ENCODE measurements around the gene SCNN1G. TPM values are rescaled to one million over a fixed set of nuclear protein-coding genes. Genes with fewer than 3 reads are reported as not detected.

Gene SCNN1G
- total and polyA plus RNA-seq, 9 donors, result 0.07 to 0.17 (median 0.07) TPM; not detected in 6

- Histone ChIP-seq H3K27me3 (ENCODE audit: control insufficient read depth, insufficient read depth, low read length) (peaks cover 2% of the 10 kb centered on the region), H3K4me3 (ENCODE audit: low read length) (no peak overlapping the region), H3K36me3 (ENCODE audit: control insufficient read depth, insufficient read depth, low read length) (no peaks in the 10 kb centered on the region), H3K27ac (ENCODE audit: low read length) (no peak overlapping the region), H3K9me3 (replicated peaks; ENCODE audit: control insufficient read depth, low read depth, low read length) (no peaks in the 10 kb centered on the region), H3K4me1 (ENCODE audit: control insufficient read depth, insufficient read depth, low read length) (no peaks in the 10 kb centered on the region)
- DNase-seq, result peak; percentile 16
- WGBS (ENCODE audit: insufficient coverage), result 40% methylated on average over 1 of the region's 3 CpGs
These were observed 12.9 kb downstream of the SCNN1G start for GRCh38 chr16:23195366-23195978.

- H3K36me3 ChIP-seq (ENCODE audit: control insufficient read depth, insufficient read depth, low read length), result no peaks in the 10 kb centered on the region
- H3K27ac ChIP-seq (ENCODE audit: low read length), result no peak overlapping the region
- H3K9me3 ChIP-seq (replicated peaks; ENCODE audit: control insufficient read depth, low read depth, low read length), result no peaks in the 10 kb centered on the region
- no peak for DNase-seq
- 7% methylated on average over 2 of the region's 5 CpGs for WGBS (ENCODE audit: insufficient coverage)
- H3K27me3 ChIP-seq (ENCODE audit: control insufficient read depth, insufficient read depth, low read length), result peaks cover 4% of the 10 kb centered on the region
- H3K4me1 ChIP-seq (ENCODE audit: control insufficient read depth, insufficient read depth, low read length), result no peaks in the 10 kb centered on the region
- no peak overlapping the region for H3K4me3 ChIP-seq (ENCODE audit: low read length)
These were observed 14.0 kb downstream of the SCNN1G start for GRCh38 chr16:23196539-23196938.

- DNase-seq, result no peak
- WGBS (ENCODE audit: insufficient coverage), result 86% methylated on average over 1 of the region's 1 CpG
- H3K27ac ChIP-seq (ENCODE audit: low read length), result no peak overlapping the region
- no peaks in the 10 kb centered on the region for H3K9me3 ChIP-seq (replicated peaks; ENCODE audit: control insufficient read depth, low read depth, low read length)
- H3K27me3 ChIP-seq (ENCODE audit: control insufficient read depth, insufficient read depth, low read length), result peaks cover 6% of the 10 kb centered on the region
- no peaks in the 10 kb centered on the region for H3K4me1 ChIP-seq (ENCODE audit: control insufficient read depth, insufficient read depth, low read length)
- no peak overlapping the region for H3K4me3 ChIP-seq (ENCODE audit: low read length)
- H3K36me3 ChIP-seq (ENCODE audit: control insufficient read depth, insufficient read depth, low read length), result no peaks in the 10 kb centered on the region
These were observed 19.6 kb downstream of the SCNN1G start for GRCh38 chr16:23202166-23202565.

GRCh38 chr16:23206986-23207385 is 24.4 kb downstream of the SCNN1G start:
- H3K4me1 ChIP-seq (ENCODE audit: control insufficient read depth, insufficient read depth, low read length), result no peaks in the 10 kb centered on the region
- no peak overlapping the region for H3K27ac ChIP-seq (ENCODE audit: low read length)
- WGBS (ENCODE audit: insufficient coverage), result 54% methylated on average over 5 of the region's 7 CpGs
- H3K36me3 ChIP-seq (ENCODE audit: control insufficient read depth, insufficient read depth, low read length), result no peaks in the 10 kb centered on the region
- peaks cover 5% of the 10 kb centered on the region for H3K27me3 ChIP-seq (ENCODE audit: control insufficient read depth, insufficient read depth, low read length)
- H3K9me3 ChIP-seq (replicated peaks; ENCODE audit: control insufficient read depth, low read depth, low read length), result no peaks in the 10 kb centered on the region
- no peak for DNase-seq
- H3K4me3 ChIP-seq (ENCODE audit: low read length), result no peak overlapping the region

GRCh38 chr16:23207485-23207884 is 24.9 kb downstream of the SCNN1G start:
- peaks cover 5% of the 10 kb centered on the region for H3K27me3 ChIP-seq (ENCODE audit: control insufficient read depth, insufficient read depth, low read length)
- no peak overlapping the region for H3K27ac ChIP-seq (ENCODE audit: low read length)
- no peak for DNase-seq
- no peak overlapping the region for H3K4me3 ChIP-seq (ENCODE audit: low read length)
- 30% methylated on average over 1 of the region's 3 CpGs for WGBS (ENCODE audit: insufficient coverage)
- no peaks in the 10 kb centered on the region for H3K4me1 ChIP-seq (ENCODE audit: control insufficient read depth, insufficient read depth, low read length)
- H3K9me3 ChIP-seq (replicated peaks; ENCODE audit: control insufficient read depth, low read depth, low read length), result no peaks in the 10 kb centered on the region
- no peaks in the 10 kb centered on the region for H3K36me3 ChIP-seq (ENCODE audit: control insufficient read depth, insufficient read depth, low read length)

- peaks cover 5% of the 10 kb centered on the region for H3K27me3 ChIP-seq (ENCODE audit: control insufficient read depth, insufficient read depth, low read length)
These were observed 27.1 kb downstream of the SCNN1G start for GRCh38 chr16:23209606-23210005.

GRCh38 chr16:23213831-23214230 is 31.3 kb downstream of the SCNN1G start:
- Histone ChIP-seq H3K27me3 (ENCODE audit: control insufficient read depth, insufficient read depth, low read length) (no peaks in the 10 kb centered on the region), H3K36me3 (ENCODE audit: control insufficient read depth, insufficient read depth, low read length) (no peaks in the 10 kb centered on the region), H3K9me3 (replicated peaks; ENCODE audit: control insufficient read depth, low read depth, low read length) (no peaks in the 10 kb centered on the region), H3K27ac (ENCODE audit: low read length) (no peak overlapping the region), H3K4me3 (ENCODE audit: low read length) (no peak overlapping the region), H3K4me1 (ENCODE audit: control insufficient read depth, insufficient read depth, low read length) (no peaks in the 10 kb centered on the region)
- no peak for DNase-seq
- WGBS (ENCODE audit: insufficient coverage), result 58% methylated on average over 2 of the region's 3 CpGs

More at GRCh38 chr16:23209606-23210005, 27.1 kb downstream of the SCNN1G start:
- WGBS (ENCODE audit: insufficient coverage), result 76% methylated on average over 8 of the region's 9 CpGs
- H3K9me3 ChIP-seq (replicated peaks; ENCODE audit: control insufficient read depth, low read depth, low read length), result no peaks in the 10 kb centered on the region
- H3K27ac ChIP-seq (ENCODE audit: low read length), result no peak overlapping the region
- no peak for DNase-seq
- no peaks in the 10 kb centered on the region for H3K4me1 ChIP-seq (ENCODE audit: control insufficient read depth, insufficient read depth, low read length)
- H3K36me3 ChIP-seq (ENCODE audit: control insufficient read depth, insufficient read depth, low read length), result no peaks in the 10 kb centered on the region
- H3K4me3 ChIP-seq (ENCODE audit: low read length), result no peak overlapping the region

GRCh38 chr16:23214796-23215195 is 32.3 kb downstream of the SCNN1G start:
- no peaks in the 10 kb centered on the region for H3K36me3 ChIP-seq (ENCODE audit: control insufficient read depth, insufficient read depth, low read length)
- 92% methylated on average over 4 of the region's 7 CpGs for WGBS (ENCODE audit: insufficient coverage)

GRCh38 chr16:23215435-23215834 is 32.9 kb downstream of the SCNN1G start:
- H3K27me3 ChIP-seq (ENCODE audit: control insufficient read depth, insufficient read depth, low read length), result no peaks in the 10 kb centered on the region
- no peaks in the 10 kb centered on the region for H3K9me3 ChIP-seq (replicated peaks; ENCODE audit: control insufficient read depth, low read depth, low read length)
- H3K27ac ChIP-seq (ENCODE audit: low read length), result no peak overlapping the region
- 86% methylated on average over 10 of the region's 10 CpGs for WGBS (ENCODE audit: insufficient coverage)
- H3K4me1 ChIP-seq (ENCODE audit: control insufficient read depth, insufficient read depth, low read length), result no peaks in the 10 kb centered on the region
- H3K4me3 ChIP-seq (ENCODE audit: low read length), result no peak overlapping the region
- H3K36me3 ChIP-seq (ENCODE audit: control insufficient read depth, insufficient read depth, low read length), result no peaks in the 10 kb centered on the region
- DNase-seq, result no peak

More at GRCh38 chr16:23214796-23215195, 32.3 kb downstream of the SCNN1G start:
- DNase-seq, result no peak
- Histone ChIP-seq H3K27me3 (ENCODE audit: control insufficient read depth, insufficient read depth, low read length) (no peaks in the 10 kb centered on the region), H3K4me3 (ENCODE audit: low read length) (no peak overlapping the region), H3K9me3 (replicated peaks; ENCODE audit: control insufficient read depth, low read depth, low read length) (no peaks in the 10 kb centered on the region), H3K4me1 (ENCODE audit: control insufficient read depth, insufficient read depth, low read length) (no peaks in the 10 kb centered on the region), H3K27ac (ENCODE audit: low read length) (no peak overlapping the region)

- 80% methylated on average over 1 of the region's 4 CpGs for WGBS (ENCODE audit: insufficient coverage)
- Histone ChIP-seq H3K4me3 (ENCODE audit: low read length) (no peak overlapping the region), H3K27me3 (ENCODE audit: control insufficient read depth, insufficient read depth, low read length) (no peaks in the 10 kb centered on the region), H3K36me3 (ENCODE audit: control insufficient read depth, insufficient read depth, low read length) (no peaks in the 10 kb centered on the region), H3K4me1 (ENCODE audit: control insufficient read depth, insufficient read depth, low read length) (no peaks in the 10 kb centered on the region), H3K9me3 (replicated peaks; ENCODE audit: control insufficient read depth, low read depth, low read length) (no peaks in the 10 kb centered on the region), H3K27ac (ENCODE audit: low read length) (no peak overlapping the region)
- DNase-seq, result no peak
These were observed 34.2 kb downstream of the SCNN1G start for GRCh38 chr16:23216658-23217246.
